Measurements from ENCODE around the gene JPT2. TPM values are rescaled to one million over a fixed set of nuclear protein-coding genes. Genes with fewer than 3 reads are reported as not detected.
"Not testable (repeated sequence)": the region's sequence is repeated elsewhere in the genome, so short reads cannot be mapped to it uniquely, and the experiment has no call there.

Gene JPT2
- total RNA-seq, 2 experiments from 2014 or later, result 77.1 to 111 TPM

- Mint-ChIP-seq H3K4me3 (no peak overlapping the region), H3K9me3 (ENCODE audit: low read depth) (no peaks in the 10 kb centered on the region), H3K27me3 (no peaks in the 10 kb centered on the region), H3K27ac (no peak overlapping the region), H3K4me1 (peaks cover 18% of the 10 kb centered on the region), H3K36me3 (ENCODE audit: low read depth) (peaks cover 15% of the 10 kb centered on the region)
- ChIA-PET CTCF (interaction anchor here (0.7 to 0.8 kb wide), 2 partner anchors 27 to 56 kb away, joined by 3 read pairs; partner anchors contain the start of genes NUBP2 and SPSB3), POLR2A (no interaction called here)
- no peak for DNase-seq
- ATAC-seq, result no peak
- intact Hi-C loops (cut with DNase I, micrococcal nuclease), result no loop called here
Measured at GRCh38 chr16:1726661-1727502, 48.8 kb downstream of the JPT2 start.

GRCh38 chr16:1727651-1728624, 49.9 kb downstream of the JPT2 start:
- H3K27me3 Mint-ChIP-seq, result no peaks in the 10 kb centered on the region
- ATAC-seq (no peak), DNase-seq (no peak)
- H3K4me1 Mint-ChIP-seq, result peaks cover 9% of the 10 kb centered on the region
- ChIA-PET POLR2A (no interaction called here), CTCF (no interaction called here)
- H3K36me3 Mint-ChIP-seq (ENCODE audit: low read depth), result peaks cover 15% of the 10 kb centered on the region
- intact Hi-C loops (cut with DNase I, micrococcal nuclease), result no loop called here
- no peak overlapping the region for H3K4me3 Mint-ChIP-seq
- H3K9me3 Mint-ChIP-seq (ENCODE audit: low read depth), result no peaks in the 10 kb centered on the region
- H3K27ac Mint-ChIP-seq, result no peak overlapping the region

GRCh38 chr16:1729026-1729425, 50.9 kb downstream of the JPT2 start:
- Mint-ChIP-seq H3K4me1 (no peaks in the 10 kb centered on the region), H3K36me3 (ENCODE audit: low read depth) (peaks cover 15% of the 10 kb centered on the region), H3K27ac (no peak overlapping the region), H3K27me3 (no peaks in the 10 kb centered on the region), H3K4me3 (no peak overlapping the region), H3K9me3 (ENCODE audit: low read depth) (no peaks in the 10 kb centered on the region)
- ATAC-seq (no peak), DNase-seq (no peak)
- intact Hi-C loops (cut with DNase I, micrococcal nuclease), result no loop called here
- ChIA-PET CTCF (no interaction called here), POLR2A (no interaction called here)

- no peak for ATAC-seq
- POLR2A ChIA-PET, result no interaction called here
Measured at GRCh38 chr16:1729445-1729844, 51.4 kb downstream of the JPT2 start.

GRCh38 chr16:1731073-1731472, 53.0 kb downstream of the JPT2 start:
- no peaks in the 10 kb centered on the region for H3K9me3 Mint-ChIP-seq (ENCODE audit: low read depth)
- H3K36me3 Mint-ChIP-seq (ENCODE audit: low read depth), result peaks cover 19% of the 10 kb centered on the region
- H3K4me3 Mint-ChIP-seq, result no peak overlapping the region
- intact Hi-C loops (cut with DNase I, micrococcal nuclease), result no loop called here
- H3K27ac Mint-ChIP-seq, result no peak overlapping the region
- ChIA-PET POLR2A (no interaction called here), CTCF (interaction anchor here (0.7 kb wide), 1 partner anchor 280 kb away, joined by 3 read pairs; no protein-coding TSS in a partner anchor)
- H3K27me3 Mint-ChIP-seq, result no peaks in the 10 kb centered on the region
- ATAC-seq, result no peak
- no peak for DNase-seq
- no peaks in the 10 kb centered on the region for H3K4me1 Mint-ChIP-seq

More at GRCh38 chr16:1729445-1729844, 51.4 kb downstream of the JPT2 start:
- Mint-ChIP-seq H3K4me1 (no peaks in the 10 kb centered on the region), H3K4me3 (no peak overlapping the region), H3K27ac (no peak overlapping the region), H3K9me3 (ENCODE audit: low read depth) (no peaks in the 10 kb centered on the region), H3K27me3 (no peaks in the 10 kb centered on the region), H3K36me3 (ENCODE audit: low read depth) (peaks cover 16% of the 10 kb centered on the region)
- DNase-seq, result no peak
- intact Hi-C loops (cut with DNase I, micrococcal nuclease), result no loop called here
- CTCF ChIA-PET, result no interaction called here

- peaks cover 16% of the 10 kb centered on the region for H3K36me3 Mint-ChIP-seq (ENCODE audit: low read depth)
- H3K27ac Mint-ChIP-seq, result no peak overlapping the region
- no peaks in the 10 kb centered on the region for H3K27me3 Mint-ChIP-seq
- ChIA-PET CTCF (no interaction called here), POLR2A (no interaction called here)
- no peak for DNase-seq
- H3K9me3 Mint-ChIP-seq (ENCODE audit: low read depth), result no peaks in the 10 kb centered on the region
- H3K4me3 Mint-ChIP-seq, result no peak overlapping the region
- no peak for ATAC-seq
- intact Hi-C loops (cut with DNase I, micrococcal nuclease), result no loop called here
- H3K4me1 Mint-ChIP-seq, result no peaks in the 10 kb centered on the region
Measured at GRCh38 chr16:1731603-1732002, 53.5 kb downstream of the JPT2 start.

GRCh38 chr16:1732071-1732470, 54.0 kb downstream of the JPT2 start:
- ATAC-seq (no peak), DNase-seq (no peak)
- Mint-ChIP-seq H3K4me1 (no peaks in the 10 kb centered on the region), H3K9me3 (ENCODE audit: low read depth) (no peaks in the 10 kb centered on the region), H3K27ac (no peak overlapping the region), H3K27me3 (no peaks in the 10 kb centered on the region), H3K4me3 (no peak overlapping the region), H3K36me3 (ENCODE audit: low read depth) (peaks cover 14% of the 10 kb centered on the region)
- CTCF ChIA-PET, result interaction anchor here (2.1 kb wide), 1 partner anchor 8 kb away, joined by 9 read pairs; no protein-coding TSS in a partner anchor
- POLR2A ChIA-PET, result no interaction called here
- intact Hi-C loops (cut with DNase I, micrococcal nuclease), result no loop called here

- ATAC-seq; POLR2A ChIA-PET; DNase-seq; H3K9me3 Mint-ChIP-seq (ENCODE audit: low read depth); H3K27me3 Mint-ChIP-seq; H3K27ac Mint-ChIP-seq; H3K4me1 Mint-ChIP-seq; intact Hi-C loops (cut with DNase I, micrococcal nuclease); H3K4me3 Mint-ChIP-seq: not testable (repeated sequence)
- CTCF ChIA-PET, result interaction anchor here (0.5 to 2.1 kb wide), 2 partner anchors 9 to 30 kb away, joined by 3 to 9 read pairs; no protein-coding TSS in a partner anchor
- H3K36me3 Mint-ChIP-seq (ENCODE audit: low read depth), result peaks cover 11% of the 10 kb centered on the region
Measured at GRCh38 chr16:1732551-1732987, 54.5 kb downstream of the JPT2 start.

- intact Hi-C loops (cut with DNase I, micrococcal nuclease), result no loop called here
- Mint-ChIP-seq H3K9me3 (ENCODE audit: low read depth) (no peaks in the 10 kb centered on the region), H3K4me3 (no peak overlapping the region)
Measured at GRCh38 chr16:1734123-1734522, 56.0 kb downstream of the JPT2 start.

GRCh38 chr16:1734816-1735215, 56.7 kb downstream of the JPT2 start:
- Mint-ChIP-seq H3K4me1 (no peaks in the 10 kb centered on the region), H3K27ac (no peak overlapping the region), H3K9me3 (ENCODE audit: low read depth) (no peaks in the 10 kb centered on the region), H3K36me3 (ENCODE audit: low read depth) (peaks cover 5% of the 10 kb centered on the region), H3K27me3 (no peaks in the 10 kb centered on the region), H3K4me3 (no peak overlapping the region)
- ATAC-seq (no peak), DNase-seq (no peak)
- POLR2A ChIA-PET, result no interaction called here
- CTCF ChIA-PET, result no interaction called here
- intact Hi-C loops (cut with DNase I, micrococcal nuclease), result no loop called here

More at GRCh38 chr16:1734123-1734522, 56.0 kb downstream of the JPT2 start:
- Mint-ChIP-seq H3K36me3 (ENCODE audit: low read depth) (peaks cover 7% of the 10 kb centered on the region), H3K4me1 (no peaks in the 10 kb centered on the region), H3K27ac (no peak overlapping the region), H3K27me3 (no peaks in the 10 kb centered on the region)
- no peak for DNase-seq
- ChIA-PET POLR2A (no interaction called here), CTCF (no interaction called here)
- ATAC-seq, result no peak

- POLR2A ChIA-PET, result no interaction called here
- CTCF ChIA-PET, result no interaction called here
- intact Hi-C loops (cut with DNase I, micrococcal nuclease), result no loop called here
- Mint-ChIP-seq H3K27me3 (no peaks in the 10 kb centered on the region), H3K4me3 (no peak overlapping the region), H3K27ac (no peak overlapping the region), H3K4me1 (no peaks in the 10 kb centered on the region), H3K9me3 (ENCODE audit: low read depth) (no peaks in the 10 kb centered on the region), H3K36me3 (ENCODE audit: low read depth) (peaks cover 3% of the 10 kb centered on the region)
- DNase-seq (no peak), ATAC-seq (no peak)
Measured at GRCh38 chr16:1740234-1740633, 62.2 kb downstream of the JPT2 start.

All from activated CD4-positive, alpha-beta T cell treated with anti-CD3 and anti-CD28 coated beads for 36 hours (primary cell).